CD4-positive, alpha-beta T cell treated with Interferon alpha-2 for 1 hour (primary cell): ENCODE data around the gene ZSCAN10.
A peak's percentile ranks its signal among the peaks of the same experiment; 100 is the strongest.
"Not testable (repeated sequence)": the region's sequence is repeated elsewhere in the genome, so short reads cannot be mapped to it uniquely, and the experiment has no call there.

Experiments used
- DNase-seq, 2 donors: peaks; one replicate each; pipeline ENCODE4 v3.0.0-alpha.2; 2020 to 2022

ZSCAN10 gene

DNA sequence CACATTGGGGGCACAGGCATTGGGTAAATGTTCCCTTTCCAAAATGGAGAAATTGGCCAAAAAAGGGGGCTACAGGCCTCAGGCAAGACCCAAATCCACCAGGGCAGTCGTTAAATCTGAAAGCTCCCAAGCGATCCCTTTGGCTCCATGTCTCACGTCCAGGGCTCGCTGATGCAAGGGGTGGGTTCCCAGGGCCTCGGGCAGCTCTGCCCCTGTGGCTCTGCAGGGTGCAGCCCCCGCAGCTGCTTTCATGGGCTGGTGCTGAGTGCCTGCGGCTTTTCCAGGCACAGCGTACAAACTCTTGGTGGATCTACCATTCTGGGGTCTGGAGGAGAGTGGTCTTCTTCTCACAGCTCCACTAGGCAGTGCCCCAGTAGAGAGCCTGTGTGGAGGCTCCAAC is 15.7 kb downstream of the ZSCAN10 start:
- DNase-seq: not testable (repeated sequence)

DNA sequence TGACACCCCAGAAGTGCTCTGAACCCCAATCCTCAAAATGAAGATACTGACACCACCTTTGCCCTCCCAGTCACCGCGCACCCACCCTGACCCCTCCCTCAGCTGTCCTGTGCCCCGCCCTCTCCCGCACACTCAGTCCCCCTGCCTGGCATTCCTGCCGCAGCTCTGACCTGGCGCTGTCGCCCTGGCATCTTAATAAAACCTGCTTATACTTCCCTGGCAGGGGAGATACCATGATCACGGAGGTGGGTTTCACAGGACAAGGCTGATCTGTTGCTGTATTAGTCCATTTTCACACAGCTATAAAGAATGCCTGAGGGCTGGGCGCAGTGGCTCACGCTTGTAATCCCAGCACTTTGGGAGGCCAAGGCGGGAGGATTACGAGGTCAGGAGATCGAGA is 17.1 kb downstream of the ZSCAN10 start:
- DNase-seq: not testable (repeated sequence)

DNA sequence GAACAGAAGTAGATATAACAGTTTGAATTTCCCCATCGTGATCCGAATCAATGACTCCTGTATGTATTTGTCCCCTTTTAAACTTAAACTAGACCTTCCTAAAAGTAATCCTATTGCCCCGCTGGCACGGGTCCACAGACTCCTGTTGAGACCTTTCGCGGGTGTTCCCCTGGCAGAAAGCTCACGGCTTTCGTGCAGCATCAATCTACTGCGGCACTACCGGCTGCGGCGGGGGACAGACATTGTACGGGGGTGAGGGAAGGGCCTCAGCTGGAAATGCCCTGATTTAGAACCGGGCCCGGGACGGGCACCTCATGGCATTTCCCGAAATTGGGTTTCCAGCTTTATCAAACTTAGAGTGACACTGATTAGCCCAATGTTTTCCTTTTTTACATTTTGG is 19.1 kb downstream of the ZSCAN10 start:
- no peak for DNase-seq

DNA sequence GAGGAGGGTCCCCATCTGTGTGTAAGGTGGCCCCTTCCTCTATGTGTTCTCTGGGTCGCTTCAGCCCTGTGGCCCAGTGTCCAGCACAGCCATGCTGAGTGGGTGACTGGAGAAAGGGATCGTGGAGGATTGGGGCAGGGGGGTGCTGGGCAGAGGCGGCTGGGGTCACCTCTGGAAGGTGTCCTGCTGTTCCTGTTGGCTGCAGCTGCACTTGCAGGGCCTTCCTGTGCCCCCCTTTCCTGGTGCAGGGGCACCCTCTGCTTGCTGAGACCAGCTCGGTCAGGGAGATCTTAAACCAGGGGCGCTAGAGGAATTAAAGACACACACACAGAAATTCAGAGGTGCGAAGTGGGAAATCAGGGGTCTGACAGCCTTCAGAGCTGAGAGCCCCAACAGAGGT is 22.5 kb downstream of the ZSCAN10 start:
- DNase-seq: no peak

DNA sequence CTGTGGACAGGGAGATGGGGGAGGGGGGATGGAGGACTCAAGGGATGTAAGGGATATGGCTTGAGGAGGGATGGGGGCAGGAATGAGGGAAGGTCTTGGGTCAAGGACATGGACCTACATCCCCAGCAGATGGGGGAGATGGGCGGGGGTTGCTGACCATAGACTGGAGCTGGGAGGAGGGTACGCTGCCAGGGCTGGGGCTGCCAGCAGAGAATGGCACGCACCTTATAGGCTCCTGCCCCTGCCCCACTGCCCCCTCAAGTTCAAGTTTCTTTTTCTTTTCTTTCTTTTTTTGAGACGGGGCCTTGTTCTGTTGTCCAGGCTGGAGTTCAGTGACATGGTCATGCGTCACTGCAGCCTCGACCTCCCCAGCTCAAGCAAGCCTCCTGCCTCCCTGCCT is 23.1 kb downstream of the ZSCAN10 start:
- DNase-seq: not testable (repeated sequence)

DNA sequence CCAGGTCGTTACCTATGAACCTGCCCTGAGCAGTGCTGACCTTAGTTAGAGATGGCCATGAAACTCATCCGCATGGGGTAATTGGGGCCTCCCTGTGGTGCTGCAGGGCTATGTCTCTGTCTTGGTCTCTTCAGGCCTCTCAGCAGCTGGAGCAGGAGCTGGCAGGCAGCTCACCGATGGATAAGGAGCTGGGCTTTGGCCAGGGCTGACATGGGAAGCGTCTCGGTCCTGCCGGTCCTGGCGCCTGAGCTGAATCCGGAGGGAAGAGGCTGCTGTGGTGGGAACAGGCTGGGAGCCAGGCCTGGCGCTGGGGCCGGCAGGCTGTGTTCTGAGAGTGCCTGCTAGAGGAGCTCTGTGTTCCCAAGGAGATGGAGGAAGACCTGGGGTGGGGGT is 23.6 kb downstream of the ZSCAN10 start:
- DNase-seq: peak in 1 of 2 donors; percentile 42

DNA sequence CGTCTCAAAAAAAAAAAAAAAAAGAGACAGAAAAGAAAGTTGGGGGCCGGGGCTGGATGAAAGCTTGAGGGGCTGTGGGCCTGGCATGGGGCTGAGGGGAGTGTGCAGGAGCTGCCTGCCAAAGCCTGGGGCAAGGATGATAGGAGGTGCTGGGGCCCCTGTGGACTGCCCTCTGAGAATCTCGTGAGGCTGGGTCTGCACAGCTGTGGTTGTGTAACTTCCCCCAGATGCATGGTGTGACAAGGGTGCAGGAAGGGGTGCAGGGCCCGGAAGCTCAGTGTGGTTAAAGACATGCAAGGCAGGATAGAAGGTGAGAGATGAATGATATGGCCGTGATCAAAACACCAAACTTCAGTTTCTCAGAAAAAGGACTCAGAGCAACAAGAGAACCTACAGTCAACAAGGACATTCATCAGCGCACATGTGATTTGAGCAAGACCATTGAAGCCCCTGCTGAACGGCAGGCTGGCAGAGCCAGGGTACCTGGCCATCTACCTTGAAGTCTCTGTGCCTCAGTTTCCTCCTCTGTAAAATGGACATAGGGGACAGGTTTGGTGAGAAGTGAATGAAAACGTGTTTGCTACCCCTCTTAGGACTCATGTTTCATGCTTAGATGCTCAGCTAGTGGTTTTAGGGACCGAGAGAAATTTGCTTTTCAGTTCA is 24.1 kb downstream of the ZSCAN10 start:
- DNase-seq: peak; percentile 79 to 90

DNA sequence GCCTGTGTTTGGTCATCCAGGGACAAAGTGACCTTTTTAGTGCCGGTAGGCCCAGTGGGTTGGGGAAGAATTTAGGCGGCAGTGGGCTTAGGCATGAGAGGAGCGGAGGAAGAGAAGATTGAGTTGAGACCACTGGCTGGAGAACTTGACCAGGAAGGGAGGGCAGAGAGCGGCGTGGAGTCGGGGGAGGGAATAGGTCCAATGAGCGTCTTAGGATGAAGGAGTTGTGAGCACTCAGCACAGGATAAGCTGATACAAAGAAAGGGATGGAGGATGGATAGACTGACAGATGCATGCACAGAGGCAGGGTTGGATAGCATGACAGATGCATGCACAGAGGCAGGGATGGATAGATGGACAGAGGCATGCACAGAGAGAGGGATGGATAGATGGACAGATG is 25.6 kb downstream of the ZSCAN10 start:
- DNase-seq: no peak

DNA sequence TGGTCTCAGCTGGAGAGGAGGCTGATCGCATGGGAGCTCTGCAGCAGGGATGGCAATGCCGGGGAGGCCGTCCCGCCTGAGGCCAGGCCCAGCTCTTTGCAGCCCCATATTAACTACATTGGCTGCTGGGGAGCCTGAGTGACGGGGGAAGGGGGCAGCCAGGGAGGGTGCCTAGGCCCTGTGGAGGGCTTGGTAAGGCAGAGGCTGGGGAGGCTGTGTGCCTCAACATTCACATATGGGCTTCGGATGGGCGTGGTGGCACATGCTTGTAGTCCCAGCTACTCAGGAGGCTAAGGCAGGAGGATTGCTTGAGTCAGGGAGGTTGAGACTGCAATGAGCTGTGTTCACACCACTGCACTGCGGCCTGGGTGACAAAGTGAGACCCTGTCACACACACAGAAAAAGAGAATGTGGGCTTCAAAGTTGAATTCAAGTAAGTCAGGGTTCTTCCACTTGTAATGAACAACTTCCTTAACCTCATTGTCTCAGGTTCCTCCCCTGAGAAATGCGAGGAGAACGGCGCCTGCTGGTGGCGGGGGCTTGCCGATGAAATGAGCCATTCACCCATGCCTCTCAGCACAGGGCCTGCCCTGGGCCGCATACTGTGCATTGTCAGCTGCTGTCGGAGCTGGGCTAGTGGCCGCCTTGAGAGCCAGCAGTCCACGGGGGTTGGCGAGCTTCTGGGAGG is 26.4 kb downstream of the ZSCAN10 start:
- DNase-seq: peak in 1 of 2 donors; percentile 65

DNA sequence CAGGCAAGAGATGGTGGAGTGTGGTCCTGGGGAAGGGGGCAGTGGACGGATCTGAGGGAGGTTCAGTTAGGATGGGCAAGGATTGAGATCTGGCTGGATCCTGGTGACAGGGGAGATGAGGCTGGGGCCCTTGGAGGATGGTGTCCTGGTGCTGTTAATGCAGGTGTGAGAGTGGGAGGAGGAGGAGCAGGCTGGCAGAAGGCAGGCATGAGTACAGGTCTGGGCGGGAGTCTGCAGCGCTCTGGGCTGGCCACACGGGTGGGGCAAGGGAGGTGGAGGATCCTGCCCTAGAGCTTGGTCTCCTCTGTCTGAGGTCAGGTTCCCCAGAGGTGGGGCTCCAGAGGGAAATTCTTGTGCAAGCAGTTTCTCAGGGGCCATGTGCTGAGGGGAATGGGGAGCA is 26.9 kb downstream of the ZSCAN10 start:
- DNase-seq: peak in 1 of 2 donors; percentile 52

DNA sequence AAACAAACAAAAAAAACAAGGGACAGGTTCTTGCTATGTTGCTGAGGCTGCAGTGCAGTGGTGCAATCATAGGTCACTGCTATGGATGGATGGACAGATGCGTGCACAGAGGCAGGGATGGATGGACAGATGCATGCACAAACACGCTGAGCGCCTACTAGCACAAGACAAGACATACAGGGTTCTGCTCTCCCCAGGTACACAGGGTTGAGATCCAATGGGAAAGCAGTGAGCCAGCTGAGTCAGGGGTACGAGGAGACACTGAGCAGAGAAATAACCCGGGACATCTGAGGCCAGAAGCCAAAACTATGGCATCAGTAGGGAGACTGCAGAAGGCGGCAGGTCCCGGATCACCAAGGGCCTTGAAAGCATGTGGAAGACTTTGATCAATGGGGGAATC is 27.4 kb downstream of the ZSCAN10 start:
- DNase-seq: no peak

DNA sequence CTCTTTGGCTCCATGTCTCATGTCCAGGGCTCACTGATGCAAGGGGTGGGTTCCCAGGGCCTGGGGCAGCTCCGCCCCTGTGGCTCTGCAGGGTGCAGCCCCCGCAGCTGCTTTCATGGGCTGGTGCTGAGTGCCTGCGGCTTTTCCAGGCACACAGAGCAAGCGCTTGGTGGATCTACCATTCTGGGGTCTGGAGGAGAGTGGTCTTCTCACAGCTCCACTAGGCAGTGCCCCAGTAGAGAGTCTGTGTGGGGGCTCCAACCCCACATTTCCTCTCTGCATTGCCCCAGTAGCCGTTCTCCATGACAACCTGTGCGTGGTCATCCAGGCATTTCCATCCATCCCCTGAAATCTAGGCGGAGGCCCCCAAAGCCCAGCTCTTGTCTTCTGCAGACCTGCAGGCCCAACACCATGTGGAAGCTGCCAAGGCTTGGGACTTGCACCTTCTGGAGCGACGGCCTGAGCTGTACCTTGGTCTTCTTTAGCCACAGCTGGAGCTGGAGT is 28.4 kb downstream of the ZSCAN10 start:
- peak in 1 of 2 donors; percentile 41 for DNase-seq

DNA sequence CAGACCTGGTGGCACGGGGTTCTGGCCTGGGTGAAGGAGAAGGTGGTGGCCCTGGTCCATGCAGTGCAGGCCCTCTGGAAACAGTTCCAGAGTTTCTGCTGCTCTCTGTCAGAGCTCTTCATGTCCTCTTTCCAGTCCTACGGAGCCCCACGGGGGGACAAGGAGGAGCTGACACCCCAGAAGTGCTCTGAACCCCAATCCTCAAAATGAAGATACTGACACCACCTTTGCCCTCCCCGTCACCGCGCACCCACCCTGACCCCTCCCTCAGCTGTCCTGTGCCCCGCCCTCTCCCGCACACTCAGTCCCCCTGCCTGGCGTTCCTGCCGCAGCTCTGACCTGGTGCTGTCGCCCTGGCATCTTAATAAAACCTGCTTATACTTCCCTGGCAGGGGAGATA is 29.9 kb downstream of the ZSCAN10 start:
- not testable (repeated sequence) for DNase-seq

DNA sequence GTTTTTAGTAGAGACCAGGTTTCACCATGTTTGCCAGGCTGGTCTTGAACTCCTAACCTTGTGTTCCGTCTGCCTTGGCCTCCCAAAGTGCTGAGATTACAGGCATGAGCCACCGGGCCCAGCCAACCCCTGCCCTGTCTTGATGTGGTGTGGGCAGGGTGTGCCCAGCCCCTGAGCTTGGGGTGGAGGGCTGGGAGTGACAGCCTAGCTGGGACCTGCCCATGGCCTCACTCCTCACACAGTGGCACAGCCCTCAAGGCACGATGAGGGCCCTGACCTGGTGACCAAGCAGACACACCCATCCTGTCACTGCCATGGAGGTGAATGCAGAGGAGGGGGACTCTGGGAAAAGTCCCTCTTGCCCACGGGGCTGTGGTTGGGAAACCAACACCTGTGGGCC is 30.6 kb downstream of the ZSCAN10 start:
- DNase-seq: peak in 1 of 2 donors; percentile 55

DNA sequence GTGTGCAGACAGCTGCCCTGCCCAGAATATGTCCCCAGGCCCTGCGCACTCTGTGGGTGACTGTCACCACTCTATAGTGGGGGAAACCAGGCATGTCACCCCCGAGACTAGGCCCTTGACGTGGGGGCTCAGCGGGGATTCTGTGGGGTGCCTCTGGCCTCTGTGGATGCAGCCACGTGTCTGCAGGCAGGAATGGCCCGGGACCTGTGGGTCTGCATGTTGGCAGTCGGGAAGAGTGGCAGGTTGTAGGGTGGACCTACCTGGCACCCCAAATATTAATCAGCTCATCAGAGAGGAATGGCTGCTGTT is 32.7 kb downstream of the ZSCAN10 start:
- DNase-seq: no peak

DNA sequence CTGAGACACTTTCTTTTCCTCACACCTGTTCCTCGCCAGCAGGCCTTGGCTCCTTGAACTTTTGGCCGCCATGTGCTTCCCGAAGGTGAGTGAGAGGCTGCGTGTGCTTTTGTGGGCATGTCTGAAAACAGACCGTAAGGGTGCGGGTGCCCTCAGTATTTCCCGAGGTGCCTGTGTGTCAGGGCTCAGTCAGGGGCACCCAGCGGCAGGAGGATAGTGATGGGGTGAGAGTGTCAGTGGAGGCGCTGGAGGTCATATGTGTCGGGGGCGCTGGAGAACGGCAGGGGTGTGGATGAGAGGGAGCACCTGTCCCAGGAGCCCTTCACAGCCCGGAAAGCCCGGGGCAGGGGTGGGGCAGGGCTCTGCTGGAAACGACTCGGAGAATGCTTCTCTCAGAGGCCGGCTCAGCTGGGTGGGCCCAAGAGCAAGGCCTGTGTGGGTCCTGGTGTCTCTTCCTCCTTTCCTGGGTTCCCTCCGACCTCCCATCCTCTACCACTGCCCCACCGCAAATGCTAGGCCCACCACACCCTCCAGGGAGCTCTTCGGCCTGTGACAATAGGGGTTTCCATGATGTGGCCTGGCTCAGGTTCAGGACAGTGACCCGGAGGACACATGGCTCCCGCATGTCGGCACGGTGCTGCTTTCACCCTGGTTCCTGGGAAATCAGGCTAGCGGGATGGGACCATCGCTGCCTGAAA is 33.2 kb downstream of the ZSCAN10 start:
- peak in 1 of 2 donors; percentile 47 for DNase-seq

DNA sequence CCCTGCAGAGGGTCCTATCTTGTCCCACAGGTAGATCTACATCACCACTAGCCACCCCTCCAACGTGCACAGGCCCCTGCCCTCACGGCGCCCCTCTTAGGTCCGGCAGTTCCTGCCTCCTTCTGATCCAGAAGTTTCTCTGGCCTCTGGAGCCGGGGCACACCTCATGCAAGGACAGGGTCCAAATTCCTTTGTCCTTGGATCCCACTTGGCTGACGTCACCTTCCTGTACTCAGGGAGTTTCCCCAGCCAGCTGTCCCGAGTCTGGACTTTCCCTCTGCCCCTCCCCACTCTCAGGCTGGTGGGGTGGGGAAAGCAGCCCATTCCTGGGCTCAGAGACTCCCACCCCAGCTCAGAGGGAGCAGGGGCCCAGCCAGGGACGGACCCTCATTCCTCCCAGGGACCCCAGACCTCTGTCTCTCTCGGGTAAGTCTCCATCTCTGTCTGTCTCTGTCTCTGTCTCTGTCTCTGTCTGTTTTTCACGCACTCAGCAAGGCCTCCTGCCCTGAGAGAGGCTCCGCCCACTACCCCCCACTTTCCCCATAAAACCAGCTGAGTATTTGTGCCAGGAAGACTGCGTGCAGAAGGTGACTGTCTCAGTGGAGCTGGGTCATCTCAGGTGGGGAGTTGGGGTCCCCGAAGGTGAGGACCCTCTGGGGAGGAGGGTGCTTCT is 33.9 kb downstream of the ZSCAN10 start, which contains the start of gene IL32:
IL32 (plus strand) TSS at position 572 of the 673 bp plus-strand sequence. CDS start 172 bp downstream, outside the sequence.
- peak; percentile 70 to 88 for DNase-seq

DNA sequence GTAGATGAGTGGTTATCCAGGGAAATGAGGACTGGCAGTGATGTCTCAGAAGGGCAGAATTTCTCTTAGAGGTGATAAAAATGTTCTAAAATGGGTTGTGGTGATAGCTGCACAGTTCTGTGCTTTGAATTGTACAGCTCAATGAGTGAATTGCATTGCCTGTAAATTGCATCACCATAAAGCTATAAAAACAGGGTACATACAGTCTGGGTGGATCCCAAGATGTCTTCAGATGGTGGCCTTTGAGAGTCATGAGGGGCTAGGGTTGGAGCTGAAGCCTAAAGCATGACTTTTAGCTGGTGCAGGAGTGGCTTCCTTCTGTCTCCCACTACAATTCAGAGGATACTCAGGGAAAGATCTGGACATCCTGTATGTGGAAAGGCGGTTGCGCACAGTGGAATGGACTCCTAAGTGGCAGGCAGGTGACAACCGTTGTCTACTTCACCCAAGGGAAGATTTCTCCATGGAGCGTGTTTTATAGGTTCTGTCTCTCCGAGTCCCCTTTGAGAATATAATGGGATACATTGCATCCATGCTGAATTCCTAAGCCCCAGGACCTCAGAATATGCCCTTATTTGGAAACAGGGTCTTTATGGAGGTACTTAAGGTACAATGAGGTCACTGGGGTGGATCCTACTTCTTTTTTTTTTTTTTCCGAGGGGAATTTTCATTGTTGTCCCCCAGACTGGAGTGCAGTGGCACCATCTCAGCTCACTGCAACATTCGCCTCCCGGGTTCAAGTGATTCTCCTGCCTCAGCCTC is 35.3 kb downstream of the ZSCAN10 start:
- DNase-seq: no peak

DNA sequence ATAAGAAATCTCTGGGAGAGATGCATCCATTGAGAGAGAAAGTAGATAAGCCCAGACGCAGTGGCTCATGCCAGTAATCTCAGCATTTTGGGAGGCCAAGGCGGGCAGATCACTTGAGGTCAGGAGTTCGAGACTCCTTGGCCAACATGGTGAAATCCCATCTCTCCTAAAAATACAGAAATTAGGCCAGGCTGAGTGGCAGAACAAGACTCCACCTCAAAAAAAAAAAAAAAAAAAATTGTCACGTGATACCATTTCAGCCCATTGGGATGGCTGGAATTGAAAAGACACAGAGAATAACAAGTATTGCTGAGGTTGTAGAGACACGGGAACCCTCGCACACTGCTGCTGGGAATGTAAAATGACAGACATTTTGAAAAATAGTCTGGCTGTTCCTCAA is 36.5 kb downstream of the ZSCAN10 start:
- no peak for DNase-seq

DNA sequence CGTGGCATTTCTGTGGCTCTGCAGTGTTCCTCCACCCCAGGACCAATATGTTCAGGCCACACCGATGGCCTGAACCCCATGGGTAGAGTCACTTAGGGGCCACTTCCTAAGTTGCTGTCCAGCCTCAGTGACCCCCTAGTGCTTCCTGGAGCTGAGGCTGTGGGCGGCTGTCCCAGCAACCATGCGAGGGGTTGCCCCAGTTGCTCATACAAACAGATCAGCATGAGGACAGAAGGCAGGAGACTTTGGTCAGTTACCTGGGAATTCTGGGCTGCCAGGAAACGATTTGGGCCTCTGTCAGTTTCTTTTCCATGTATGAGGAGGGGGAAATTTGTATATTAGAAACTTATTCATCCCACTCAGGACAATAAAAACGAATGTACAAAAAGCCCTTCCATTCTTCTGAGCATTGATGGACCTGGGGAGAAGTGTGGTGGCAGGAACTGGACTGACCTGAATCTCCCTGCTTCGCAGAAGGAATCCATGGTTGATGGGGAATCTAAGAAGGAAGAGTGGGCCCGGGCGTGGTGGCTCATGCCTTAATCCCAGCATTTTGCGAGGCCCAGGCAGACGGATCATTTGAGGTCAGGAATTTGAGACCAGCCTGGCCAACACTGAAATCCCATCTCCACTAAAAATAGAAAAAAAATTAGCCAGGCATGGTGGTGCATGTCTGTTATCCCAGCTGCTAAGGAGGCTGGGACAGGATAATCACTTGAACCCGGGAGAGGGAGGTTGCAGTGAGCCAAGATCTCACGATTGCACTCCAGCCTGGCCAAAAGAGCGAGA is 38.6 kb downstream of the ZSCAN10 start:
- DNase-seq: no peak

DNA sequence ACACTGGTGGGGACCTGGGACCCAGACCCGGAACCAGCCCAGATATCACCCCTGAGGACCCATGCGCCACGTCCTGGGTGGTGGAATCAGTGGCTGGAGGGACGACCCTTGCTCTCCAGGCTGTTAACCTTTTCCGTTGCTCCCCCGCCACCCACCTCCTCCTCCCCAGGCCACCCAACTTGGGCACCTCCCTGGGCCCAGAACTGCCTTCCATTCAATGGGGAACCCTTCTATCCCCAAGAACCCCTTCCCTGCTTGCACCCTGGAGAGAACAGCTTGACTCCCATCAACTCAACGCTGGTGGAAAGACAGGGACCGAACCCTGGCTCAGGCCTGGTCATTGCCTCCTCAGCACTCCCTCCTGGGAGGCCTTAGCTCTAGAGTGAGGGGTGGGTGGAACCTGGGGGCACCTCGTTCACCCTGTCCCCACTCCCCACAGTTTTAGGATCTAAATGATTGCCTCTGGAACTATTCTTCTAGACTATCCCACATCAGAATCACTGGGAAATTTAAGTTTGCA is 39.3 kb downstream of the ZSCAN10 start:
- DNase-seq: no peak
